ENCODE data around the gene CHTF18. TPM values are rescaled to one million over a fixed set of nuclear protein-coding genes. Genes with fewer than 3 reads are reported as not detected.
A peak's percentile ranks its signal among the peaks of the same experiment; 100 is the strongest.

Gene CHTF18
- total RNA-seq, 2 experiments from 2014 or later = 101 to 102 TPM

DNA sequence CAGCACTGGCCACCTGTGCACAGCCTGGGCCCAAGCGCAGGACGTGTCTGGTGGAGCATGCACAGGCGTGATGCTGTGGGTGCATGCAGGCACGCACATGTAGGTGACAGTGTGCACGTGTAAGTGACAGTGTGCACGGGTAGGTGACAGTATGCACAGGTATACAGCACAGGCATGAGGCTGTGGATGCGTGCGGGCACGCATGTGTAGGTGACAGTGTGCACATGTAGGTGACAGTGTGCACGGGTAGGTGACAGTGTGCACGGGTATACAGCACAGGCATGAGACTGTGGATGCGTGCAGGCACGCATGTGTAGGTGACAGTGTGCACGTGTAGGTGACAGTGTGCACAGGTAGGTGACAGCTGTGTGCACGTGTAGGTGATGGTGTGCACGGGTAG lies 8.1 kb upstream of the CHTF18 start:
- POLR2A ChIA-PET = no interaction called here
- intact Hi-C loops (cut with micrococcal nuclease) = no loop called here

DNA sequence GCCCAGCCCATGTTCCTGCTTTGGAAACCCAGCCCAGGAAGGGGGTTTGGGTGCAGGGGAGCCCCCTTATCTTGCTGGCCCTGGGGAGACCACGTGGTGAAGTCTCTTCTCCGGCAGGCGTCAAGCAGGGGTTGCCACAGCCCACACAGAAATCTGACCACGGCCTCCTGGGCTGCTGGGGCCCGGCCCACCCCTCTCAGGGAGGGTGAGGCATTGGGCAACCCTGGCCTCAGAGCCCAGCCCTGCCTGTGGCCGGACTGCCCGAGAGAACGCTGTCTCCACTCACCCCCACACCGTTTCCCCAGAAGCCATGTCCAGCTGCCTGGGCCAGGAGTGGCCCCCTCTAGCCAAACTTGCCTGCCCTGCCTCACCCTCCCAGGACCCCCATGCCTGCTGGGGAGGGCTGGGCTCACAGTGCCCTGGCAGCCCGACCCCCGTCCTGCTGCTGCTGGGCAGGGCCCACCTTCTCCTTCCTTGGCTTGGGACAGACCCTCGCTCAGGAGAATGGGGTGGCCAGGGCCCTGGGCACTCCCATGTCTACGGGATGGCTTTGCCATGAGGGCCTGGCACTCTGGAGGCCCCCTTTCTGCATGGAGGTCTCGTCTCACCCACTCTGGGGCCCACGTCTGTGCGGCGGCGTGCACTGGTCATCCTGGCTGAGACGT lies 6.9 kb upstream of the CHTF18 start:
- no peaks in the 10 kb centered on the region for H3K36me3 Mint-ChIP-seq
- no peaks in the 10 kb centered on the region for H3K9me3 Mint-ChIP-seq
- POLR2A ChIA-PET = no interaction called here

More for the DNA sequence above, 8.1 kb upstream of the CHTF18 start:
- peaks cover 6% of the 10 kb centered on the region for H3K27me3 Mint-ChIP-seq
- no peaks in the 10 kb centered on the region for H3K36me3 Mint-ChIP-seq
- DNase-seq = no peak
- no peaks in the 10 kb centered on the region for H3K9me3 Mint-ChIP-seq
- no peaks in the 10 kb centered on the region for H3K4me1 Mint-ChIP-seq (ENCODE audit: low read depth)
- H3K4me3 Mint-ChIP-seq = no peak overlapping the region
- CTCF ChIA-PET = interaction anchor here (0.8 kb wide), 1 partner anchor 68 kb away, joined by 3 read pairs; no protein-coding TSS in a partner anchor
- no peak overlapping the region for H3K27ac Mint-ChIP-seq

DNA sequence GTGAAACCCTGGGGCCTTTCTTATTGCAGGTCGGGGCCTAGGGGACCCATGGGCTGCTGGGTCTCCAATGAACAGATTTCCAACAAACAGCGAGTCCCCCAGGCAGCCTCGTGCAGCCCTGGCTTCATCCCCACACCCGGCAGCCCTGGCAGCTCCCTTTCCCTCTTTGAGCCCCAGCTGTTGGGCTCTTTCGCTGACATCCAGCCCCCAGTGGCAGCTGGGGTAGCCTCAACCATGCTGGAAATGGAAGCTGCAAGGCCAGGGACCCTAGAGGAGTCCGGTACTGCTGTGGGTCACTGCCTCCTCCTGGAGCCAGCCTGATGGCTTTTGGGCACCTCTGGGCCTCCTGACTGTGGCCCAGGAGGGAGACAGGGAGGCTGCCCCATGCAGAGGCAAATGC lies 6.2 kb upstream of the CHTF18 start:
- DNase-seq = no peak

More for the DNA sequence above, 6.9 kb upstream of the CHTF18 start:
- intact Hi-C loops (cut with micrococcal nuclease) = no loop called here
- Mint-ChIP-seq H3K27me3 (peaks cover 6% of the 10 kb centered on the region), H3K4me3 (no peak overlapping the region), H3K4me1 (ENCODE audit: low read depth) (no peaks in the 10 kb centered on the region), H3K27ac (no peak overlapping the region)
- DNase-seq = no peak
- CTCF ChIA-PET = interaction anchor here (1.6 kb wide), 1 partner anchor 69 kb away, joined by 4 read pairs; no protein-coding TSS in a partner anchor

DNA sequence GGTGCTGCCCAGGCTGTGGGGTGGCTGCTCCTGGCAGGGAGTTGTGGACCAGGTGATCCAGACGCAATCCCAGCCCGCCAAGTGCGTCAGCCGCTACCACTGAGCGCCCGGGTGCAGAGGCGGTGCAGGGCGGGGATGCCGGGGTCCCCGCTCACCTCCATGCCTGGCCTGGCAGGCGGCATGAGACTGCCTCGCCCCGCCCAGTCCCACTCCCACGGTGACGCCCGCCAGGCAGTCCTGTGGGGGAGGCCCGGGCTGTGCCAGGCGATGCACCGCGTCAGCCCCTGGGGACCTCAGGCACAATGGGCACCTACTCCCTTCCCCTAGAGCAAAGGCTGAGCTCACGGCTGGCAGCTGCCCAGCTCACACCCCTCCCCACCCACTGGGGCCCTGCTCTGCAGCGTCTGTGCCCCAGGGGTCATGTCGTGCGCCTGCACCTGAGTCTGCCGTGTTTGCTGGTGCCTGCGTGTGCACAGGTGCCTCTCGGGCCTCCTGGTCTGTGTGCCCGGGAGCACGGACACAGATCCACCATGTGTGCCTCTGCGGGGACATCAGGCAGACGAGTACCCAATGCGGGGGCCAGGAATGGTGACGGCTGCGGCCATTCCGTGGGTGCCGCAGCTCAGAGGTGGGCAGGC lies 5.5 kb upstream of the CHTF18 start:
- POLR2A ChIA-PET = no interaction called here
- Mint-ChIP-seq H3K4me1 (ENCODE audit: low read depth) (peaks cover 2% of the 10 kb centered on the region), H3K27ac (no peak overlapping the region), H3K36me3 (no peaks in the 10 kb centered on the region), H3K4me3 (no peak overlapping the region), H3K9me3 (no peaks in the 10 kb centered on the region), H3K27me3 (peaks cover 3% of the 10 kb centered on the region)
- DNase-seq = no peak
- intact Hi-C loops (cut with micrococcal nuclease) = no loop called here
- CTCF ChIA-PET = interaction anchor here (1.5 to 8.0 kb wide), 2 partner anchors 63 to 69 kb away, joined by 8 to 120 read pairs; partner anchors contain the start of genes ANTKMT and METRN

More for the DNA sequence above, 6.2 kb upstream of the CHTF18 start:
- intact Hi-C loops (cut with micrococcal nuclease) = no loop called here
- no peak overlapping the region for H3K4me3 Mint-ChIP-seq
- ChIA-PET CTCF (interaction anchor here (1.6 to 8.0 kb wide), 2 partner anchors 68 to 70 kb away, joined by 4 to 120 read pairs; partner anchors contain the start of gene METRN), POLR2A (no interaction called here)
- no peaks in the 10 kb centered on the region for H3K36me3 Mint-ChIP-seq
- H3K27me3 Mint-ChIP-seq = peaks cover 6% of the 10 kb centered on the region
- no peak overlapping the region for H3K27ac Mint-ChIP-seq
- H3K9me3 Mint-ChIP-seq = no peaks in the 10 kb centered on the region
- peaks cover 2% of the 10 kb centered on the region for H3K4me1 Mint-ChIP-seq (ENCODE audit: low read depth)

DNA sequence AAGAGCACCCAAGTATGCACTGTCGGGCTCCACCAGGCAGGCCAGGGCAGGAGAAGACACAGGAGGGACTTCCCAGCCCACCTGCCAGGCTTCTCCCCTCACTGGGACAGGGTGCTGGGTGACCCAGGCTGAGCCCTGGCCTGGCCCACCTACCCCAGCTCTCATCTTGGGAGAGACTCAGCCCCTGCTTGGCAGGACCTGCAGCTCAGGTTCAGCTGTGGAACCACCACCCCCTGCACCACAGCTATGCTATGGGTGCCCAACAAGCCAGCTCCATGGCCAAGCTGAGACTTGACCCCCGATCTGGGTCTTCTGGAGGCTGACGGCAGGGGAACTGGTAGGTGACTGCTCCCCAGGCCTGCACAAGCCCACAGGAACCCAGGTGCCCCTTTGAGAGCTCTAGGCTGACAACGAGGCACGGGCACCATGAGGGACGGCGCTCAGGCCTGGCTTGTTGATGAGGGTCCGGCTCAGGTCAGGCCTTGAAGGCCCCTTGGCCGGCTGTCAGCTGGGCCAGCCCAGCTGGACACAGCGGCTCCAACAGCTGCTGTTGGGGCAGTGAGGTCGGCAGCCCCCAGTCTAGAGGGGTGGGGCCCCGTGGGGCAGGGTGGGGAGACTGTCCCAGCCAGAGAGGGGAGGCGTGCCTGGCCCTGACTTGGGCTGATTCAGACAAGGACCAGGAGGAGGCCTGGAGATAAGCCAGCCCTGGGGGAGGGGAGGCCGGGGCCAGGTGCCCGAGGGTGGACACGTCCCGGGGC lies 4.8 kb upstream of the CHTF18 start:
- H3K27ac Mint-ChIP-seq = no peak overlapping the region
- H3K36me3 Mint-ChIP-seq = no peaks in the 10 kb centered on the region
- peaks cover 3% of the 10 kb centered on the region for H3K27me3 Mint-ChIP-seq
- POLR2A ChIA-PET = interaction anchor here (1.1 kb wide), 1 partner anchor 77 kb away, joined by 3 read pairs; no protein-coding TSS in a partner anchor
- H3K4me3 Mint-ChIP-seq = no peak overlapping the region
- intact Hi-C loops (cut with micrococcal nuclease) = loop anchor here (2.0 kb wide), 1 partner anchor 43 kb away; the partner anchor contains the start of gene CIAO3
- no peak for DNase-seq
- H3K9me3 Mint-ChIP-seq = no peaks in the 10 kb centered on the region
- H3K4me1 Mint-ChIP-seq (ENCODE audit: low read depth) = peaks cover 2% of the 10 kb centered on the region
- CTCF ChIA-PET = interaction anchor here (1.5 to 8.0 kb wide), 3 partner anchors 63 to 88 kb away, joined by 5 to 120 read pairs (median 8); partner anchors contain the start of genes ANTKMT and METRN

DNA sequence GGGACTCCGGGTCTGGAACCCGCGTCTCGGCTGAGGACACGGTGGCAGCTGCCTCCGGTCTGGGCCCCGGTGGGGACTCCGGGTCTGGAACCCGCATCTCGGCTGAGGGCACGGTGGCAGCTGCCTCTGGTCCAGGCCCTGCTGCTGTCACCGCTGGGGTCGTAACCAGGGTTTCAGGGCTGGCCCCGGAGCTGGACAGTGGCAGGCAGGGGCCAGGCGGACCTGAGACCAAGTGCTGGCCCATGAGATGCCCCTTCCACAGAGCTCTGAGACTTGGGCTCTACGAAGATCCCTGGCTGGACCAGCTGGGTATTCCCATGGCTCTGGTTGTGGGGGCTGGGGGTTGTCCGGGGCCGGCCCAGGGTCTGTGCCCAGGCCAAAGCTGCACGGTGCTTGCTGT lies 4.0 kb upstream of the CHTF18 start:
- peaks cover 3% of the 10 kb centered on the region for H3K27me3 Mint-ChIP-seq
- peaks cover 2% of the 10 kb centered on the region for H3K4me1 Mint-ChIP-seq (ENCODE audit: low read depth)
- DNase-seq = no peak
- H3K9me3 Mint-ChIP-seq = no peaks in the 10 kb centered on the region
- ChIA-PET POLR2A (interaction anchor here (1.1 to 1.9 kb wide), 3 partner anchors 43 to 78 kb away, joined by 3 to 5 read pairs (median 3); partner anchors contain the start of gene CIAO3), CTCF (interaction anchor here (0.9 to 8.0 kb wide), 13 partner anchors 15 to 214 kb away, joined by 3 to 120 read pairs (median 5); partner anchors contain the start of genes ANTKMT, CIAO3 and METRN)
- intact Hi-C loops (cut with micrococcal nuclease) = loop anchor here (2.0 kb wide), 1 partner anchor 44 kb away; the partner anchor contains the start of gene CIAO3
- no peaks in the 10 kb centered on the region for H3K36me3 Mint-ChIP-seq
- no peak overlapping the region for H3K27ac Mint-ChIP-seq
- no peak overlapping the region for H3K4me3 Mint-ChIP-seq

DNA sequence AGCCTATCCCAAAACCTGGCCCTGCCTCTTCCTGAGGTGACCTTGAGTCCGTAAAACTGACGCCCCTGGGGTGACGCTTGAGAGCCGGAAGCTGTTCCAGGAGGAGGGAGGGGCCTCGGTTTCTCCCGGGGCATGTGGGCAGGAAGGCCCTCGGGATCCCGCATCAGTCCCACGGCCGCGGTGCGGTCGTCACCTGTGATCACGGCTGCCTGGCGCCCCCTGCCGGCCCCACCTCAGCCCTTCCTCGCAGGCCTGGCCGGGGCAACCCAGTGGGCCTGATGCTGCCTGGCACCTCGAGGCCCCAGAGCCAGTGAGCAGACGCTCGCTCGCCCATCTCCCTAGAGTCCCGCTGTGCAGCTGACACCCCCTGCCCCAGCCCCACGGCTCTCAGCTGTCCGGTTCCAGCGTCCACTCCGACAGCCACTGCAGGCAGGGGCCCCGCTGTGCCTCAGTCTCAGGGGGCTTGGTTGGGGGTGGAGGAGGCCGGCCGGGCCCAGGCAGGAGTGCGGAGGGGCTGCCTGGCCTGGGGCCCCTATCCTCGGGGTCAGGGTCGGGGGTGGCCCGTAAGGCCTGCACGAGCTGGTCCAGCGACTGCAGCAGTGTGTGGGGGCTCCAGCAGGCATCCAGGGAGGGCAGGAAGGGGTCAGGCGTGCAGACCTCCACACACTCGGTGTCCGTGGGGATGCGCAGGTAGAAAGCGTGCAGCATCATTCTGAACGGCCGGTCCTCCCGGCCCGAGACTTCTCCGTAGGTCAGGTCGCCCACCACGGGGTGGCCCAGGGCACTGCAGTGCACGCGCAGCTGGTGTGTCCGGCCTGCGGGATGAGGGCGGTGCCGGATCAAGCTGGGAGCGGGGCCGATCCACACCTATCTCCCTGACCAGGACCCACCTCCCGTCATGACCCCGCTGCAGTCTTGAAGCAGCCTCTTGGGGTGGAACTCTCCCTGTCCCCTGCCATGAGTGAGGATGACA lies 2.6 kb upstream of the CHTF18 start:
- H3K4me1 Mint-ChIP-seq (ENCODE audit: low read depth) = peaks cover 5% of the 10 kb centered on the region
- intact Hi-C loops (cut with micrococcal nuclease) = loop anchor here (1.0 to 2.0 kb wide), 2 partner anchors 45 to 75 kb away; partner anchors contain the start of gene CIAO3
- H3K27me3 Mint-ChIP-seq = no peaks in the 10 kb centered on the region
- peaks cover 3% of the 10 kb centered on the region for H3K36me3 Mint-ChIP-seq
- no peak overlapping the region for H3K27ac Mint-ChIP-seq
- ChIA-PET POLR2A (interaction anchor here (1.4 to 1.9 kb wide), 2 partner anchors 45 to 74 kb away, joined by 3 to 5 read pairs; partner anchors contain the start of gene CIAO3), CTCF (interaction anchor here (0.7 to 8.0 kb wide), 21 partner anchors 16 to 394 kb away, joined by 3 to 120 read pairs (median 4); partner anchors contain the start of genes ANTKMT, CIAO3, METRN and STUB1)
- peak; percentile 83 for DNase-seq
- no peaks in the 10 kb centered on the region for H3K9me3 Mint-ChIP-seq
- H3K4me3 Mint-ChIP-seq = peak overlapping the region; percentile 51

DNA sequence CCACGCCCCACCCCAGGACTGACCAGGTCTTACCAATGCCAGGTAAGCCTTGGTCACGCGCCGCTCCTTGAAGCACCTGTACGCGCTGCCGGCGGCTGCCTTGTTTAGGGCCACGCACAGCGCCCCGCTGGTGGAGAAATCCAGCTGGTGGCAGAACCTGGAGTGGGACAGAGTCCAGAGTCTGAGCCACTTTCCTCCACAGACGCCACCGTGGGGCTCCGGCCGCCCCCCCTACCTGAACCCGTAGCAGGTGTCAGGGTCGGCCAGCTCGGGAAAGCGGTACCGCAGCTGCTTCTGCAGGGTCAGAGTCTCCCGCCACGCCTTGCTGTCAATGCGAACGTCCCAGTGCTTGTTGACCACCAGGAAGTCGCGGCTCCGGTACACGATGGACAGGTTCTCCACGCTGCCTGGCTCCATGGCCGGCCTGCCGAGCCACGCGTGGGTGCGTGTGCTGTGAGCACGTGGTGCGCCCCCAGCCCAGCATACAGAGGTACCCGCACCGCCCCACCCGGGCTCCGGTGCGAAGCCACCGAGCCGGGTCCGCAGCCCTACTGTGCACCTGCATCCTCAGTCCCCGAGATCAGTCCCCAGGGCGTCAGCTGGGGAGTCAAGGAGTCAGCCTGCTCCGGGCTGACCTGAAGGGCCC lies 976 bp upstream of the CHTF18 start:
- CTCF ChIA-PET = interaction anchor here (1.1 to 8.0 kb wide), 4 partner anchors 17 to 270 kb away, joined by 4 to 120 read pairs (median 10); partner anchors contain the start of genes ANTKMT and METRN
- POLR2A ChIA-PET = no interaction called here
- H3K9me3 Mint-ChIP-seq = no peaks in the 10 kb centered on the region
- peaks cover 5% of the 10 kb centered on the region for H3K4me1 Mint-ChIP-seq (ENCODE audit: low read depth)
- intact Hi-C loops (cut with micrococcal nuclease) = no loop called here
- H3K36me3 Mint-ChIP-seq = peaks cover 11% of the 10 kb centered on the region
- H3K27ac Mint-ChIP-seq = peak overlapping the region; percentile 60
- H3K4me3 Mint-ChIP-seq = peak overlapping the region; percentile 87
- H3K27me3 Mint-ChIP-seq = no peaks in the 10 kb centered on the region
- no peak for DNase-seq

DNA sequence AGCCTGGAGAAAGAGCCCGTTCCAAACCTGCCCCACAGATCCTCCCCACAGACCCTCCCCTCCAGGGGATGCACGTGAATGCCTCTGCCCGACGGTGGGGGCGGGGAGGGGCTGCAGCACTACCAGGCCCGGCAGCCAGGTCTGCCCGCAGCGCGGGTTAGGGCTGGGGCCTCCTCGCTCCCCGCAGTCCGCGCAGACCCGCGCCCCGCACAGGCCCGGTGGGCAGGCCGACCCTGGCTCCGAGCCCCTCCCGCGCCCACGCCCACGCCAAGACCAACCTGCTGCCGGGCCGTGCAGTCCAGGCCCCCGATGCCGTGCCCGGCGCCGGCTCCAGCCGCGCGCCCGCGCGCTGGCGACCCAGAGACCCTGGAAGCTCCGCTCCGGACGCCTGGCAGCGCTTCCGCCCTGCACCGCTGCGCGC lies 432 bp upstream of the CHTF18 start, which contains the start of gene RPUSD1:
Gene RPUSD1, minus strand, starts transcription at position 404 of the 421 bp plus-strand sequence. CDS start 644 bp downstream, outside the sequence.
- CTCF ChIA-PET = interaction anchor here (1.0 to 8.0 kb wide), 5 partner anchors 16 to 74 kb away, joined by 3 to 120 read pairs (median 4); partner anchors contain the start of genes ANTKMT and METRN
- Mint-ChIP-seq H3K4me3 (peak within 1 kb of the TSS; percentile 87), H3K4me1 (ENCODE audit: low read depth) (peaks cover 5% of the 10 kb centered on the region), H3K27ac (peak within 1 kb of the TSS; percentile 60), H3K9me3 (no peaks in the 10 kb centered on the region), H3K27me3 (no peaks in the 10 kb centered on the region), H3K36me3 (peaks cover 11% of the 10 kb centered on the region)
- DNase-seq = no peak
- intact Hi-C loops (cut with micrococcal nuclease) = no loop called here
- POLR2A ChIA-PET = interaction anchor here (0.5 to 1.5 kb wide), 6 partner anchors 13 to 1805 kb away, joined by 3 to 7 read pairs (median 5); partner anchors contain the start of genes ANTKMT and GNG13

Measured in activated CD4-positive, alpha-beta memory T cell treated with anti-CD3 and anti-CD28 coated beads for 36 hours (primary cell).